DOHH2 (cell line): ENCODE data around the gene TRMT2A.
A peak's percentile ranks its signal among the peaks of the same experiment; 100 is the strongest.

Experiments used
- H3F3A ChIP-seq: fragments of 200-600 bp; sonication (generic), shearing (Covaris generic); 2 replicates; pipeline ENCODE4 v1.6.0; 2016; ENCODE audit warnings: antibody characterized with exemption, mild to moderate bottlenecking; ENCODE audit not compliant: control insufficient read depth, insufficient read depth
- H3K27ac ChIP-seq: fragments of 200-600 bp; sonication (generic); 2 replicates; pipeline ENCODE4 v1.5.1; 2014; ENCODE audit warnings: low read depth, mild to moderate bottlenecking, low read length, moderate library complexity
- H3K27me3 ChIP-seq: fragments of 200-600 bp; sonication (generic); 2 replicates; pipeline ENCODE4 v1.6.1; 2014; ENCODE audit warnings: mild to moderate bottlenecking, low read length, mixed read lengths; ENCODE audit not compliant: control insufficient read depth
- H3K36me3 ChIP-seq: fragments of 200-600 bp; sonication (generic); 2 replicates; pipeline ENCODE4 v1.6.1; 2014; ENCODE audit warnings: mild to moderate bottlenecking, low read length, moderate library complexity, mixed read lengths; ENCODE audit not compliant: control insufficient read depth
- H3K4me1 ChIP-seq: fragments of 200-600 bp; sonication (generic); 2 replicates; pipeline ENCODE4 v1.6.1; 2014; ENCODE audit warnings: mild to moderate bottlenecking, low read length, mixed read lengths; ENCODE audit not compliant: control insufficient read depth
- H3K4me2 ChIP-seq: fragments of 200-600 bp; sonication (generic); 2 replicates; pipeline ENCODE4 v1.6.0; 2014; ENCODE audit warnings: mild to moderate bottlenecking, low read length, moderate library complexity
- H3K4me3 ChIP-seq: fragments of 200-600 bp; sonication (generic); 2 replicates; pipeline ENCODE4 v1.5.1; 2014; ENCODE audit warnings: mild to moderate bottlenecking, low read length, mixed read lengths
- H3K79me2 ChIP-seq: fragments of 200-600 bp; sonication (generic); 2 replicates; pipeline ENCODE4 v1.6.1; 2014; ENCODE audit warnings: mild to moderate bottlenecking, low read length, mixed read lengths; ENCODE audit not compliant: control insufficient read depth
- H3K9me2 ChIP-seq: fragments of 200-600 bp; sonication (generic); replicated peaks from 2 replicates; pipeline ENCODE4 v1.6.1; 2014; ENCODE audit warnings: mild to moderate bottlenecking, low read length, mixed read lengths; ENCODE audit not compliant: control insufficient read depth
- H3K9me3 ChIP-seq: fragments of 200-600 bp; sonication (generic); 2 replicates; pipeline ENCODE4 v1.6.1; 2014; ENCODE audit warnings: antibody characterized with exemption, low read length, mixed read lengths; ENCODE audit not compliant: control insufficient read depth, insufficient read depth
- H4K20me1 ChIP-seq: fragments of 200-600 bp; sonication (generic); 2 replicates; pipeline ENCODE4 v1.6.0; 2014; ENCODE audit warnings: low read depth, mild to moderate bottlenecking, antibody characterized with exemption, low read length, moderate library complexity; ENCODE audit not compliant: control insufficient read depth, insufficient read depth
- EZH2phosphoT487 ChIP-seq: fragments of 200-600 bp; sonication (generic); IDR thresholded peaks from 2 replicates; pipeline ENCODE4 v1.6.1; 2017; ENCODE audit warnings: borderline replicate concordance, mild to moderate bottlenecking, antibody characterized with exemption, low read length, moderate library complexity, mixed read lengths
- TF ChIP-seq, protein P1 (sequence below): fragments of 200-600 bp; sonication (generic); IDR thresholded peaks from one replicate; pipeline ENCODE4 v1.5.1; 2014; ENCODE audit warnings: antibody characterized with exemption, mild to moderate bottlenecking, low read depth, low read length; ENCODE audit not compliant: poor library complexity, severe bottlenecking

TRMT2A gene

DNA sequence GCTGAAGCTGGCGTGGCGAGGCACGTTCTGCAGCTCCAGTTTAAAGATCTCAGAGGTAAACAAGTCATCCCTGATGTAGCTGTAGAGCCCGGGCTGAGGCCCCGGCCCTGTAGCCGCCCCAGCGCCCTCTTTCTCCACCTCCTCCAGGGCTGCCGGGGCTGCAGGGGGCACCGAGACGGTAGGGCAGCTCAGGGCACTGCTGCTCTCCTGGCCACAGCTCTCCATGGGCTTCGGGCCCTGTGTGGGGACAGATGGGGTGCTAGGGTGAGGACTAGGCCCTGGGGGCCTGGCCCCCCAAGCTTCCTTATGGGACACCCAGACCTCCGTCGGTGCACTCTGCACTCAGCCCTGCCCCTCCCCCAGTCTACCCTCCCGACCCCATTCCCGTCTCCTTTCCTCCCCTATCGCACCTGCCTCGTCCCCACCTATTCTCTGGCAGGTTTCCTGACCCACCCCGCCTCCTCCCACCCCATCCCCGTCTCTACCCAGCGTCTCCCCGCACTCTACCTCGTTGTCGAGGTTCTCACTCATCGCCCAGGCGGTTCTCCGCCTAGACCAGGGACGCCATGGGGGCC lies 563 bp downstream of the TRMT2A start:
- peak overlapping the region; percentile 99 for H3K4me3 ChIP-seq
- peaks cover 36% of the 10 kb centered on the region for H3K4me1 ChIP-seq
- peaks cover 13% of the 10 kb centered on the region for H4K20me1 ChIP-seq
- H3K9me3 ChIP-seq: no peaks in the 10 kb centered on the region
- peak overlapping the region; percentile 85 for H3K4me2 ChIP-seq
- peaks cover 92% of the 10 kb centered on the region for H3K36me3 ChIP-seq
- peaks cover 72% of the 10 kb centered on the region for H3K79me2 ChIP-seq
- no peaks in the 10 kb centered on the region for H3K27me3 ChIP-seq
- no peaks in the 10 kb centered on the region for H3K9me2 ChIP-seq
- no peak for TF ChIP-seq EZH2phosphoT487
- TF ChIP-seq, protein P1, sequence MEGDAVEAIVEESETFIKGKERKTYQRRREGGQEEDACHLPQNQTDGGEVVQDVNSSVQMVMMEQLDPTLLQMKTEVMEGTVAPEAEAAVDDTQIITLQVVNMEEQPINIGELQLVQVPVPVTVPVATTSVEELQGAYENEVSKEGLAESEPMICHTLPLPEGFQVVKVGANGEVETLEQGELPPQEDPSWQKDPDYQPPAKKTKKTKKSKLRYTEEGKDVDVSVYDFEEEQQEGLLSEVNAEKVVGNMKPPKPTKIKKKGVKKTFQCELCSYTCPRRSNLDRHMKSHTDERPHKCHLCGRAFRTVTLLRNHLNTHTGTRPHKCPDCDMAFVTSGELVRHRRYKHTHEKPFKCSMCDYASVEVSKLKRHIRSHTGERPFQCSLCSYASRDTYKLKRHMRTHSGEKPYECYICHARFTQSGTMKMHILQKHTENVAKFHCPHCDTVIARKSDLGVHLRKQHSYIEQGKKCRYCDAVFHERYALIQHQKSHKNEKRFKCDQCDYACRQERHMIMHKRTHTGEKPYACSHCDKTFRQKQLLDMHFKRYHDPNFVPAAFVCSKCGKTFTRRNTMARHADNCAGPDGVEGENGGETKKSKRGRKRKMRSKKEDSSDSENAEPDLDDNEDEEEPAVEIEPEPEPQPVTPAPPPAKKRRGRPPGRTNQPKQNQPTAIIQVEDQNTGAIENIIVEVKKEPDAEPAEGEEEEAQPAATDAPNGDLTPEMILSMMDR: no peak
- peak overlapping the region; percentile 50 for H3K27ac ChIP-seq
- no peaks in the 10 kb centered on the region for H3F3A ChIP-seq

DNA sequence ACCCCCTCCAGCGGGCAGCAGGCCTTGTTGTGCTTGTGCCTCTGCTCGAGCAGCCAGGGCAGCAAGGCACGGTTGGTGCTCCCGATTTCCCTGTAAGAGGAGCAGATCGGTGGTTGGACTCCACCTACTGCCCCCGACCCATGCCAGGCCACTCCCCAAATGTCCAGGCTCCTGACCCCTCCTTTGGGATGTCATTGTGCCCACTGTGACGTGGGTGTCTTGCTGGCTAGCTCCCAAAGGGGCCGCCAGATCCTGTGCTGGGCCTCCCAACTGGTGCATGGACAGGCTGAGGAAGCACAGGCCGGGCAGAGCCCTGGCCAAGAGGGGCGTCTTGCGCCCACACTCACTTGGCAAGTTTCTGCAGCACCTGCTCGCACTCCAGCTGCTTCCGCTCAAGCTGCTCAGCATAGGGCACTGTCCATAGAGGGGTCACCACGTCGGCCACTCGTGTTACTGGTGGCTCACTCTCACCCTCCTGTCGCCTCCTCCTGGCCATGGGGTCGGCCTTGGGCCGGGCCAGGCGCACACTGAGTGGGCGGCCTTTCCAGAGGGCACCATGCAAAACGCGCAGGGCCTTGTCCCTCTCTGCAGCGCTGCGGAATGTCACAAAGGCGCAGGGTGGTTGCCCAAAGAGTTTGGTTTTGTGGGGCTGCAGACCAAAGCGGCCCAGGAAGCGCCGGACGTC lies 1.2 kb downstream of the TRMT2A start, which contains the start of gene RANBP1:
TSS of gene RANBP1 (plus strand) at position 414 of the 685 bp plus-strand sequence. CDS start at position 495, 81 bp downstream.
- peaks cover 66% of the 10 kb centered on the region for H3K79me2 ChIP-seq
- TF ChIP-seq, protein P1: no peak
- TF ChIP-seq EZH2phosphoT487: no peak
- peak within 1 kb of the TSS; percentile 99 for H3K4me3 ChIP-seq
- H3K27ac ChIP-seq: peak within 1 kb of the TSS; percentile 50
- no peaks in the 10 kb centered on the region for H3K27me3 ChIP-seq
- peaks cover 36% of the 10 kb centered on the region for H3K4me1 ChIP-seq
- peaks cover 12% of the 10 kb centered on the region for H4K20me1 ChIP-seq
- no peaks in the 10 kb centered on the region for H3K9me3 ChIP-seq
- no peaks in the 10 kb centered on the region for H3K9me2 ChIP-seq
- peak within 1 kb of the TSS; percentile 85 for H3K4me2 ChIP-seq
- peaks cover 3% of the 10 kb centered on the region for H3F3A ChIP-seq
- H3K36me3 ChIP-seq: peaks cover 89% of the 10 kb centered on the region

DNA sequence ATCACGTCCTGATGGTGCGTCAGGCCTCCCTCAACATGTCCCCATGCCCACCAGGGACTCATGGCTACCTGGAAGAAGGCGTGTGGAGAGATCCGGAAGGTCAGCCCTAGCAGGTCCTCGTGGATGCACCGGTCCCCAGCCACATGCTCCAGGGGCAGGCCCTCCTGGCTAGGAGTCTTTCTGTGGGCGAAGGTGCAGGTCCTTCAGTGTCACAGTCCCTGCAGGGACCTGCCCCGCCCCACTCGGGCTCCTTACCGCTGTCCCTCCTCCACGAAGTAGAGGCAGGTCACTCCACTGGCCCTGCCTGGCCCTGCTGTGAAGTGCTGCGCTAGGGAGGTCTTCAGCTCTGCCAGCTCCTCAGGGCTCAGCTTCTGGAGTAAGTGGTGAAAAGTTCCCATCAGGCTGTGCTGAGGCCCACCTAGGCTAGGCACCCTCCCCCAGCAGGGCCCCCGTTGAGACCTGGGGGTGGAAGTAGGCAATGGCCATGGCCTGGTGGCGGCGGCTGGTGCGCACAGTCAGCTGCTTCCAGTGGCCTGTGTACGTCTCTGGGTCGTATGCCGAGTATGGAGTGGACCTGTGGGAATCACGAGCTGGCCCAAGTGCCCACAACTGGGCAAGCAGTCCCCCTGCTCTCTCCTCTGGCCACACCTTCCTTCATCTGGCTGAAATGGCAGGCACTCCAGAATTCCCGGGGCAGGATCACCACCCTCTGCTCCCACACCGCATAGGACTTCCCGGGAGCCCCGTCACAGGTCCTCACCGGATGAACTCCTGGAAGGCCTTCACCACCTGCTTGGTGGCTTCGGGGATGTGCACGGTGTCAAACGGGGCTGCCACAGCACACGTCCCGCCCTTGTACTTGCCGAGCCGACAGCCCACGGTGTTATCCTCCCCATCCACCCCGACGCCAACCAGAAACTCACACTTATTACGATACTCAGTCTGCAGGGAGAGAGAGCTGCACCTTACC lies 2.2 kb downstream of the TRMT2A start:
- no peak overlapping the region for H3K27ac ChIP-seq
- H4K20me1 ChIP-seq: peaks cover 2% of the 10 kb centered on the region
- H3K9me3 ChIP-seq: no peaks in the 10 kb centered on the region
- peaks cover 89% of the 10 kb centered on the region for H3K36me3 ChIP-seq
- TF ChIP-seq, protein P1: no peak
- no peak for TF ChIP-seq EZH2phosphoT487
- no peaks in the 10 kb centered on the region for H3K27me3 ChIP-seq
- peaks cover 56% of the 10 kb centered on the region for H3K79me2 ChIP-seq
- H3F3A ChIP-seq: peaks cover 12% of the 10 kb centered on the region
- H3K4me3 ChIP-seq: peak overlapping the region; percentile 99; the same call in 1 of the 2 replicates
- peak overlapping the region; percentile 85; the same call in 1 of the 2 replicates for H3K4me2 ChIP-seq
- H3K9me2 ChIP-seq: no peaks in the 10 kb centered on the region
- peaks cover 29% of the 10 kb centered on the region for H3K4me1 ChIP-seq
